Endothelial cell of umbilical vein (primary cell): Measurements from ENCODE around the gene WDR5. TPM values are rescaled to one million over a fixed set of nuclear protein-coding genes. Genes with fewer than 3 reads are reported as not detected.

Source experiments
- BruUV-seq: library from RNA; stranded (reverse); fragments of 400-500 nt; replicated peaks from 2 replicates; lab custom pipeline; 2021; lab: Mats Ljungman, UMichigan
- CTCF ChIA-PET: fragments of 300-600, 350-600 bp; sonication (Branson Sonifier 250); formaldehyde crosslinking; loops from one replicate; lab custom pipeline; 2021; ENCODE audit warnings: antibody characterized with exemption, inconsistent platforms; lab: Charles Lee
- POLR2A ChIA-PET: fragments of 300-600, 350-600 bp; sonication (Branson Sonifier 250); formaldehyde crosslinking; loops from one replicate; lab custom pipeline; 2021; ENCODE audit warnings: antibody characterized with exemption, inconsistent platforms; lab: Charles Lee
- DNase-seq: peaks from one replicate; pipeline ENCODE4 v3.0.0-alpha.2; 2011; ENCODE audit warnings: low read depth, low spot score
- FAIRE-seq: peaks from 2 replicates; lab custom pipeline; 2011; peaks lifted over from hg19 to GRCh38; lab: Jason Lieb, UNC
- H2AFZ ChIP-seq: 2 replicates; pipeline ENCODE4 v1.6.0; 2012; ENCODE audit warnings: low read depth, low read length, control low read depth, inconsistent platforms
- H3K27ac ChIP-seq: 2 replicates; pipeline ENCODE4 v1.5.1; 2011; ENCODE audit warnings: low read depth, mild to moderate bottlenecking, control low read depth, low read length, moderate library complexity; ENCODE audit not compliant: insufficient read depth
- H3K27me3 ChIP-seq, 2 experiments: 2 replicates each; pipeline versions ENCODE4 v1.6.0 to v1.6.1; 2011; ENCODE audit warnings: low read length in 2 of 2, mixed read lengths in 1 of 2; ENCODE audit not compliant: control insufficient read depth in 2 of 2, insufficient read depth in 2 of 2
- H3K36me3 ChIP-seq, 2 experiments: 2 replicates in 1 of 2; 3 replicates in 1 of 2; pipeline ENCODE4 v1.5.1; 2011; ENCODE audit warnings: low read length in 2 of 2, mild to moderate bottlenecking in 1 of 2, moderate library complexity in 1 of 2; ENCODE audit not compliant: control insufficient read depth in 2 of 2, insufficient read depth in 2 of 2; ENCODE audit errors: extremely low read depth in 1 of 2
- H3K4me1 ChIP-seq: 3 replicates; pipeline ENCODE4 v1.5.1; 2011; ENCODE audit warnings: mild to moderate bottlenecking, low read length; ENCODE audit not compliant: control insufficient read depth, insufficient read depth; ENCODE audit errors: extremely low read depth
- H3K4me2 ChIP-seq: 2 replicates; pipeline ENCODE4 v1.6.1; 2011; ENCODE audit warnings: low read length, control low read depth, mixed read lengths; ENCODE audit not compliant: insufficient read depth
- H3K4me3 ChIP-seq, 3 experiments: fragments of 200-600 bp in 1 of 3; sonication (generic), shearing (Covaris generic) in 1 of 3; replicated peaks in 1 of 3; 2 replicates each; pipeline ENCODE4 v1.5.1; 2011 to 2016; ENCODE audit warnings: control low read depth in 3 of 3, low read length in 3 of 3, mild to moderate bottlenecking in 2 of 3, inconsistent platforms in 1 of 3, low read depth in 1 of 3, moderate library complexity in 1 of 3; ENCODE audit not compliant: insufficient read depth in 1 of 3
- H3K79me2 ChIP-seq: 2 replicates; pipeline ENCODE4 v1.6.0; 2012; ENCODE audit warnings: low read length, inconsistent platforms; ENCODE audit not compliant: control insufficient read depth, insufficient read depth
- H3K9ac ChIP-seq: replicated peaks from 2 replicates; pipeline ENCODE3; 2011; ENCODE audit warnings: low read length, control low read depth; ENCODE audit not compliant: insufficient read depth; ENCODE audit errors: extremely low read depth
- H3K9me1 ChIP-seq: replicated peaks from 3 replicates; pipeline ENCODE4 v1.6.0; 2011; ENCODE audit warnings: mild to moderate bottlenecking, low read length; ENCODE audit not compliant: control insufficient read depth, insufficient read depth; ENCODE audit errors: extremely low read depth
- H3K9me3 ChIP-seq: replicated peaks from 2 replicates; pipeline ENCODE4 v1.5.1; 2012; ENCODE audit warnings: low read length, inconsistent platforms; ENCODE audit not compliant: control insufficient read depth, insufficient read depth
- H4K20me1 ChIP-seq: replicated peaks from 2 replicates; pipeline ENCODE3; 2011; ENCODE audit warnings: mild to moderate bottlenecking, low read length; ENCODE audit not compliant: control insufficient read depth, insufficient read depth; ENCODE audit errors: extremely low read depth
- EZH2 ChIP-seq: IDR thresholded peaks from 2 replicates; pipeline ENCODE4 v1.6.1; 2012; ENCODE audit warnings: borderline replicate concordance, low read depth, mild to moderate bottlenecking, moderate library complexity, low read length, inconsistent platforms; ENCODE audit not compliant: severe bottlenecking
- GATA2 ChIP-seq: IDR thresholded peaks from 2 replicates; pipeline ENCODE4 v1.7.0; 2011; ENCODE audit warnings: low read depth, mild to moderate bottlenecking, moderate library complexity, mixed read lengths, low read length; ENCODE audit not compliant: insufficient read length, insufficient read depth
- JUN ChIP-seq: IDR thresholded peaks from 2 replicates; pipeline ENCODE4 v1.6.1; 2011; ENCODE audit warnings: borderline replicate concordance, low read depth; ENCODE audit not compliant: insufficient read length, insufficient read depth
- MYC ChIP-seq: IDR thresholded peaks from one replicate; pipeline ENCODE4 v1.6.1; 2011; ENCODE audit warnings: mild to moderate bottlenecking, low read depth, low read length
- POLR2A ChIP-seq: IDR thresholded peaks from 2 replicates; pipeline ENCODE4 v1.6.1; 2012; ENCODE audit warnings: low read depth, mild to moderate bottlenecking, control low read depth, low read length
- POLR2AphosphoS5 ChIP-seq: IDR thresholded peaks from 2 replicates; pipeline ENCODE4 v1.6.1; 2012; ENCODE audit warnings: low read depth, mild to moderate bottlenecking, control low read depth, low read length, moderate library complexity; ENCODE audit not compliant: insufficient read depth
- dilution Hi-C: fragments of 300-500 bp; cut with MboI; formaldehyde crosslinking; loops from one replicate; pipeline ENCODE4 v1.15.0; 2019; ENCODE audit warnings: low sequenced_read_pairs; ENCODE audit not compliant: extremely low pct_ligation_motif_present
- intact Hi-C: fragments of 100-400 bp; cut with micrococcal nuclease; formaldehyde crosslinking; loops from one replicate; pipeline ENCODE4 v1.10.0; 2022
- polyA plus RNA-seq, 4 experiments: library from polyadenylated mRNA; depleted of rRNA in 3 of 4; stranded (reverse) in 3 of 4; unstranded in 1 of 4; fragments of >200 nt; gene quantifications; 2 replicates each; pipeline versions ENCODE4 v1.2.1 to v1.2.3, GENCODE V29; 2011 to 2012; ENCODE audit warnings: missing spikeins in 1 of 4
- total RNA-seq: library from RNA; stranded (reverse); gene quantifications from 2 replicates; pipeline ENCODE4 v1.2.3, GENCODE V29; 2021
- TF ChIP-seq, protein P1 (sequence below), 2 donors: IDR thresholded peaks; 1 replicate in 1 of 2; 2 replicates in 1 of 2; pipeline ENCODE4 v1.5.1; 2011; ENCODE audit warnings: low read length in 2 of 2, mild to moderate bottlenecking in 2 of 2, moderate library complexity in 2 of 2, control low read depth in 1 of 2, inconsistent platforms in 1 of 2, low read depth in 1 of 2; ENCODE audit not compliant: insufficient read depth in 1 of 2; ENCODE audit errors: extremely low read depth in 1 of 2
- TF ChIP-seq, protein P2 (sequence below): IDR thresholded peaks from 2 replicates; pipeline ENCODE4 v1.6.1; 2011; ENCODE audit not compliant: insufficient read depth, insufficient read length

The WDR5 gene
- total and polyA plus RNA-seq, 2 donors (not counting 3 experiments of a cell fraction or from before 2014, with no cell fraction given): 32.1 to 42.5 TPM

DNA sequence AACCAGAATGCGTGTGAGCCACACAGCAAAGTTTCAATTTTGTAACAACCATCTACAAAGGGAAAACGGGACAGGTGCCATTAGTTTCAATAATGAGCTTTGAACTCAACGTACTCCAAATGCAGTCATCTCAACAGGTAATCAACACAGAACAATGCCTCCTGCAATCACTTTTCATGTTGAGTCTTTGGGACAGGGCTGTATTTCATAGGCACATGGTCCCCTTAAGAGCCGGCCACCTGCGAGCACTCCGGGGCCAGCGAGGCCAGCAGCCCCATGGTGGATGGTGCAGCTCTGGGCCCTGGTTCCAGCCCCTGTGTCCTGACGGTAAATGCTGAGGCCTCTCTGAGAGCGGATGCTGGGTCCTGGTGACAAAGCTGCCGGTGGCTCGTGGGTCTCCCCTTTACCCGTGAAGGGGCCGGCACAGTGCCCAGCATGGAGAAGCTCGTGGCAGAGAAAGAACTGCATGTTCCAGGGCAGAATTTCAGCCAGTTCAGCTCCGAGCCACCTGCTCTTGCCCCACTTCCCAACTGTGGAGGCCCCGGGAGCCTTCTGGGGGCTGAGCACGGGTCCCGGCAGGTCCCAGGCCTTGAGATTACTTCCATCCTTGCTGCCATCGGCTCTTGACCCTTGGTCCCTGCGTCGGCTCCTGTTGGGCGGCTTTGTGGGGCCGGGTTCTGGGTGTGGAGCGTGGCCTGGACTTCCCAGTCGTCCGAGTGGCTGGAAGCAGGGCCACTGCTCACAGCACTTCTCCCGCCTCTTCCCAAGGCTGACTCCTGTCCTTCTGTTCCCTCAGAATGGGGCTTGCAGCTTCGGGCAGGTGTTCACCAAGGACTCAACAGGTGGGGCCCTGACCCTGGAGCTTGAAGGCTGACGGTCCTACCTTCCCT lies 54.6 kb downstream of the WDR5 start:
- H3K9me1 ChIP-seq: no peaks in the 10 kb centered on the region
- H3K36me3 ChIP-seq: no peaks in the 10 kb centered on the region
- BruUV-seq: no TSS peak
- dilution Hi-C loops: no loop called here
- DNase-seq: no peak
- intact Hi-C loops: no loop called here
- ChIA-PET POLR2A (no interaction called here), CTCF (interaction anchor here (1.0 kb wide), 1 partner anchor 252 kb away, joined by 3 read pairs; no protein-coding TSS in a partner anchor)
- H3K9me3 ChIP-seq: no peaks in the 10 kb centered on the region
- peaks cover 3 to 8% of the 10 kb centered on the region in 2 experiments for H3K27me3 ChIP-seq
- no peak overlapping the region for H2AFZ ChIP-seq
- H4K20me1 ChIP-seq: no peaks in the 10 kb centered on the region
- H3K4me1 ChIP-seq: no peaks in the 10 kb centered on the region
- FAIRE-seq: no peak
- H3K4me3 ChIP-seq: no peak overlapping the region
- TF ChIP-seq POLR2A: no peak
- TF ChIP-seq GATA2: no peak
- no peak for TF ChIP-seq MYC
- TF ChIP-seq JUN: no peak
- no peak for TF ChIP-seq POLR2AphosphoS5
- TF ChIP-seq, protein P1, sequence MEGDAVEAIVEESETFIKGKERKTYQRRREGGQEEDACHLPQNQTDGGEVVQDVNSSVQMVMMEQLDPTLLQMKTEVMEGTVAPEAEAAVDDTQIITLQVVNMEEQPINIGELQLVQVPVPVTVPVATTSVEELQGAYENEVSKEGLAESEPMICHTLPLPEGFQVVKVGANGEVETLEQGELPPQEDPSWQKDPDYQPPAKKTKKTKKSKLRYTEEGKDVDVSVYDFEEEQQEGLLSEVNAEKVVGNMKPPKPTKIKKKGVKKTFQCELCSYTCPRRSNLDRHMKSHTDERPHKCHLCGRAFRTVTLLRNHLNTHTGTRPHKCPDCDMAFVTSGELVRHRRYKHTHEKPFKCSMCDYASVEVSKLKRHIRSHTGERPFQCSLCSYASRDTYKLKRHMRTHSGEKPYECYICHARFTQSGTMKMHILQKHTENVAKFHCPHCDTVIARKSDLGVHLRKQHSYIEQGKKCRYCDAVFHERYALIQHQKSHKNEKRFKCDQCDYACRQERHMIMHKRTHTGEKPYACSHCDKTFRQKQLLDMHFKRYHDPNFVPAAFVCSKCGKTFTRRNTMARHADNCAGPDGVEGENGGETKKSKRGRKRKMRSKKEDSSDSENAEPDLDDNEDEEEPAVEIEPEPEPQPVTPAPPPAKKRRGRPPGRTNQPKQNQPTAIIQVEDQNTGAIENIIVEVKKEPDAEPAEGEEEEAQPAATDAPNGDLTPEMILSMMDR (IDR thresholded peaks at IDR 0.05; ENCODE audit: extremely low read depth in 1 of 2, insufficient read depth in 1 of 2, low read depth in 1 of 2, low read length in 2 of 2): no peak
- TF ChIP-seq, protein P2, sequence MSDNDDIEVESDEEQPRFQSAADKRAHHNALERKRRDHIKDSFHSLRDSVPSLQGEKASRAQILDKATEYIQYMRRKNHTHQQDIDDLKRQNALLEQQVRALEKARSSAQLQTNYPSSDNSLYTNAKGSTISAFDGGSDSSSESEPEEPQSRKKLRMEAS: no peak
- no peak for TF ChIP-seq EZH2
- no peak overlapping the region for H3K27ac ChIP-seq
- no peaks in the 10 kb centered on the region for H3K79me2 ChIP-seq
- H3K4me2 ChIP-seq: no peak overlapping the region
- no peak overlapping the region for H3K9ac ChIP-seq
